Activated CD8-positive, alpha-beta memory T cell treated with anti-CD3 and anti-CD28 coated beads for 4 hours (primary cell): Measurements from ENCODE around the gene LAS1L.
"Not testable (repeated sequence)": the region's sequence is repeated elsewhere in the genome, so short reads cannot be mapped to it uniquely, and the experiment has no call there.

ENCODE experiments used
- DNase-seq, 2 donors: peaks; one replicate each; pipeline ENCODE4 v3.0.0-alpha.2; 2020; ENCODE audit warnings: low read depth in 2 of 2

LAS1L gene

GRCh38 chrX:65517923-65518322 is 16.7 kb downstream of the LAS1L start:
- DNase-seq: no peak

GRCh38 chrX:65516756-65517155 is 17.8 kb downstream of the LAS1L start:
- no peak for DNase-seq

- DNase-seq: no peak
Measured at GRCh38 chrX:65513610-65514009, 21.0 kb downstream of the LAS1L start.

- no peak for DNase-seq
Measured at GRCh38 chrX:65509400-65509799, 25.2 kb downstream of the LAS1L start.

GRCh38 chrX:65508851-65509250 is 25.7 kb downstream of the LAS1L start:
- no peak for DNase-seq

- DNase-seq: no peak
Measured at GRCh38 chrX:65502618-65503017, 32.0 kb downstream of the LAS1L start.

GRCh38 chrX:65493431-65493830 is 41.2 kb downstream of the LAS1L start:
- no peak for DNase-seq

- no peak for DNase-seq
Measured at GRCh38 chrX:65491620-65492019, 43.0 kb downstream of the LAS1L start.

- DNase-seq: no peak
Measured at GRCh38 chrX:65488495-65488894, 46.1 kb downstream of the LAS1L start.

- DNase-seq: no peak
Measured at GRCh38 chrX:65480960-65481359, 53.6 kb downstream of the LAS1L start.

GRCh38 chrX:65479102-65479501 is 55.5 kb downstream of the LAS1L start:
- DNase-seq: not testable (repeated sequence)

- DNase-seq: no peak
Measured at GRCh38 chrX:65476564-65476963, 58.0 kb downstream of the LAS1L start.

- no peak for DNase-seq
Measured at GRCh38 chrX:65463550-65463949, 71.0 kb downstream of the LAS1L start.
